Lung (tissue), 12 donors: ENCODE results near the gene ZNF414. TPM values are rescaled to one million over a fixed set of nuclear protein-coding genes. Genes with fewer than 3 reads are reported as not detected.

Source experiments
- ATAC-seq: fragments of 200-7000 bp; cut with Tn5 transposase; one replicate; pipeline ENCODE4 v1.9.1; 2020; ENCODE audit warnings: moderate number of reproducible peaks; ENCODE audit not compliant: insufficient read depth, low FRiP score
- DNase-seq, 3 donors: peaks; one replicate each; pipeline ENCODE4 v3.0.0-alpha.2; 2013 to 2017
- H3K27ac ChIP-seq, 2 donors: one replicate each; pipeline ENCODE4 v1.5.1; 2013; ENCODE audit warnings: mild to moderate bottlenecking in 2 of 2, moderate library complexity in 2 of 2, control low read depth in 1 of 2, inconsistent platforms in 1 of 2, low read depth in 1 of 2, low read length in 1 of 2
- H3K27me3 ChIP-seq, 3 donors: one replicate each; pipeline ENCODE4 v1.5.1; 2013; ENCODE audit warnings: low read length in 2 of 3; ENCODE audit not compliant: control insufficient read depth in 3 of 3, insufficient read depth in 3 of 3
- H3K36me3 ChIP-seq, 4 donors: one replicate each; pipeline ENCODE4 v1.5.1; 2013; ENCODE audit warnings: low read length in 4 of 4, mild to moderate bottlenecking in 1 of 4, moderate library complexity in 1 of 4; ENCODE audit not compliant: control insufficient read depth in 4 of 4, insufficient read depth in 4 of 4
- H3K4me1 ChIP-seq, 5 donors: one replicate each; pipeline ENCODE4 v1.5.1; 2013; ENCODE audit warnings: low read length in 5 of 5, mild to moderate bottlenecking in 2 of 5, moderate library complexity in 1 of 5; ENCODE audit not compliant: control insufficient read depth in 5 of 5, insufficient read depth in 5 of 5
- H3K4me3 ChIP-seq: one replicate; pipeline ENCODE4 v1.5.1; 2013; ENCODE audit warnings: mild to moderate bottlenecking, control low read depth, moderate library complexity
- H3K9ac ChIP-seq, 2 donors: one replicate each; pipeline ENCODE4 v1.5.1; 2013; ENCODE audit warnings: low read length in 2 of 2, control low read depth in 1 of 2; ENCODE audit not compliant: insufficient read depth in 1 of 2
- H3K9me3 ChIP-seq, 4 donors: one replicate each; pipeline ENCODE4 v1.5.1; 2013; ENCODE audit warnings: low read length in 3 of 4, mild to moderate bottlenecking in 1 of 4, moderate library complexity in 1 of 4; ENCODE audit not compliant: control insufficient read depth in 4 of 4, insufficient read depth in 3 of 4
- CTCF ChIP-seq: IDR thresholded peaks from 2 replicates; pipeline ENCODE4 v1.5.1; 2012; ENCODE audit warnings: mild to moderate bottlenecking; ENCODE audit errors: control extremely low read depth, extremely low read depth
- WGBS, 2 donors: extraction: QIAGEN DNeasy Blood & Tissue Kit; methylation state at CpG; one replicate each; pipeline ENCODE4 v1.1.7; 2013; 5-methylcytosine and 5-hydroxymethylcytosine counted together
- polyA plus RNA-seq, 2 donors: library from polyadenylated mRNA; stranded (reverse); fragments of 200-250 nt; gene quantifications; one replicate each; pipeline ENCODE4 v1.2.1, GENCODE V29; 2013
- total RNA-seq, 2 donors: library from RNA; depleted of rRNA in 1 of 2; stranded (reverse); fragments of >200 nt in 1 of 2; gene quantifications; one replicate each; pipeline ENCODE4 v1.2.1, GENCODE V29; 2014 to 2021
- donor health status: control.
- donor health status: control.
- donor health status: Bipolar disorder and iron deficiency.
- donor health status: healthy.
- donor health status: DM: yes; HTN: yes; CAD: no.

ZNF414 gene
- total and polyA plus RNA-seq, 4 donors = 17.7 to 35.7 (median 29.5) TPM

- H3K4me1 ChIP-seq = peaks cover 0 to 7% (median 0%) of the 10 kb centered on the region in 5 donors
Observed at GRCh38 chr19:8494158-8494557, 19.8 kb downstream of the ZNF414 start.

DNA sequence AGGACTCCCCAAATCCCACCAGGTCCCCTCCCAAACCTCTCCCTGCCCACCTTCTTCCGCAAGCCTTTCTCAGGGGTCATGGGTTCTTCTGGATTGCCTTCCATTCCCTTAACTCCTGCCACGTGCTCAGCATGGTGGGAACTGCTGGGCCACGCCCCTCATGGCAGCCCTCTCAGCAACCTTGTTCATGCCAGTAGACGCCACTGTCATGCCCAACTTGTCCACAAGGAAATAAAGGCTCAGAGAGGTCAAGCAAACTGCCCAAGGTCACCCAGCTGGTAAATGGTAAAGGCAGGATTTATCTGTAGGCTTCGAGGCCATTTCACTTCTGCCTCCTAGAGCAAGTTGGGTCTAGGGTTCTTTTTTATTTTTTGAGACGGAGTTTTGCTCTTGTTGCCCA, 22.4 kb downstream of the ZNF414 start:
- peaks cover 0 to 7% (median 0%) of the 10 kb centered on the region in 5 donors for H3K4me1 ChIP-seq
- peaks cover 7 to 36% (median 20%) of the 10 kb centered on the region in 4 donors for H3K36me3 ChIP-seq
- H3K27ac ChIP-seq = no peak overlapping the region
- H3K9me3 ChIP-seq = no peaks in the 10 kb centered on the region
- H3K9ac ChIP-seq = no peak overlapping the region
- no peaks in the 10 kb centered on the region for H3K27me3 ChIP-seq
- WGBS, 2 donors = 86 to 92% methylated on average over 6 of the region's 6 CpGs
- H3K4me3 ChIP-seq = no peak overlapping the region
- ATAC-seq (no peak), DNase-seq (no peak)
- no peak for TF ChIP-seq CTCF

More at GRCh38 chr19:8494158-8494557, 19.8 kb downstream of the ZNF414 start:
- no peak for TF ChIP-seq CTCF
- Histone ChIP-seq H3K4me3 (no peak overlapping the region), H3K9me3 (no peaks in the 10 kb centered on the region), H3K27me3 (no peaks in the 10 kb centered on the region), H3K27ac (no peak overlapping the region), H3K36me3 (peaks cover 0 to 17% (median 1%) of the 10 kb centered on the region in 4 donors), H3K9ac (no peak overlapping the region)
- DNase-seq (no peak), ATAC-seq (no peak)
- 21 to 57% methylated on average over 7 of the region's 7 CpGs for WGBS, 2 donors

- H3K4me1 ChIP-seq = peaks cover 0 to 7% (median 0%) of the 10 kb centered on the region in 5 donors
- no peak for TF ChIP-seq CTCF
- H3K27me3 ChIP-seq = no peaks in the 10 kb centered on the region
- no peak overlapping the region for H3K27ac ChIP-seq
- H3K9ac ChIP-seq = no peak overlapping the region
- no peak overlapping the region for H3K4me3 ChIP-seq
- ATAC-seq = no peak
- no peaks in the 10 kb centered on the region for H3K9me3 ChIP-seq
- H3K36me3 ChIP-seq = peaks cover 7 to 43% (median 25%) of the 10 kb centered on the region in 4 donors
- DNase-seq = no peak
- WGBS, 2 donors = 85 to 88% methylated on average over 12 of the region's 12 CpGs
Observed at GRCh38 chr19:8490873-8491272, 23.1 kb downstream of the ZNF414 start.

DNA sequence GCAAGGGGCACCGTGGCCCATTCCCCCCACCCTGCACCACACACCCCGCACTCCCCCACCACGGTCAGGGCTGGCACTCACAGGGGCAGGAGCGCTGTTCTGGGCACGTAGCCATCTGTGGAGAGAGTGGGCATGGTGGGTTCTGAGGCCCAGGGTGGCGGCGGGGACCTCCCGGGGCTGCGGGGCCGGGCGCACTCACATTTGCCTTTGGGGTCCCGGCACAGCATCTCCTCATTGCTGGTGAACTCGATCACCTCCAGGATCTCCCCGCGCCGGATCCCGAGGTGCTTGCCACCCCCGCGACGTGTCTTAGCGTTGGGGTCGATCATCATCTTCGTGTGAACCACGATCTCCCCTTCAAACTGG, 23.6 kb downstream of the ZNF414 start:
- Histone ChIP-seq H3K27ac (peak overlapping the region in 1 of 2 donors; percentile 26), H3K4me1 (peaks cover 0 to 7% (median 0%) of the 10 kb centered on the region in 5 donors), H3K27me3 (no peaks in the 10 kb centered on the region), H3K36me3 (peaks cover 7 to 48% (median 27%) of the 10 kb centered on the region in 4 donors), H3K9me3 (no peaks in the 10 kb centered on the region), H3K4me3 (no peak overlapping the region), H3K9ac (no peak overlapping the region)
- no peak for ATAC-seq
- no peak for DNase-seq
- WGBS, 2 donors = 80 to 82% methylated on average over 22 to 24 of the region's 24 CpGs
- no peak for TF ChIP-seq CTCF
